Measurements from ENCODE around the gene MYOM3. TPM values are rescaled to one million over a fixed set of nuclear protein-coding genes. Genes with fewer than 3 reads are reported as not detected.

Gene MYOM3
- total RNA-seq, 1 donor from 2014 or later: 0.25 TPM

DNA sequence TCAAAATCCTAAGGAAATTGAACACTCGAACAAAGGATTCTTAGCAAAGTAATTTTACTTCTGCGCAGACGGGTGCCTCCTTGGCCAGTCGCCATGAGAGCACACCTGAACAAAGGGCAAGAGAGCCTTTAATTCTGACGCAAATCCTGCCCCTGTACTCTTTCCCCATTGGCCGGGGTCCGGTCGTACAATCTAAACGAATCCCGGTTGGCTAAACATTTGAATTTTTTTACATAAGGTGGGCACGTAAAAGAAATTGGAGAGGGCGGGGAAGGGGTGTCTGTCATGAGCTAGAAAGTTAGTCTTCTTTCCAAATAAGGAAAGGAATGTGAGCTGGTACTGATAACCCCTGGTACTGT is 39.2 kb upstream of the MYOM3 start:
- TF ChIP-seq, protein P1, sequence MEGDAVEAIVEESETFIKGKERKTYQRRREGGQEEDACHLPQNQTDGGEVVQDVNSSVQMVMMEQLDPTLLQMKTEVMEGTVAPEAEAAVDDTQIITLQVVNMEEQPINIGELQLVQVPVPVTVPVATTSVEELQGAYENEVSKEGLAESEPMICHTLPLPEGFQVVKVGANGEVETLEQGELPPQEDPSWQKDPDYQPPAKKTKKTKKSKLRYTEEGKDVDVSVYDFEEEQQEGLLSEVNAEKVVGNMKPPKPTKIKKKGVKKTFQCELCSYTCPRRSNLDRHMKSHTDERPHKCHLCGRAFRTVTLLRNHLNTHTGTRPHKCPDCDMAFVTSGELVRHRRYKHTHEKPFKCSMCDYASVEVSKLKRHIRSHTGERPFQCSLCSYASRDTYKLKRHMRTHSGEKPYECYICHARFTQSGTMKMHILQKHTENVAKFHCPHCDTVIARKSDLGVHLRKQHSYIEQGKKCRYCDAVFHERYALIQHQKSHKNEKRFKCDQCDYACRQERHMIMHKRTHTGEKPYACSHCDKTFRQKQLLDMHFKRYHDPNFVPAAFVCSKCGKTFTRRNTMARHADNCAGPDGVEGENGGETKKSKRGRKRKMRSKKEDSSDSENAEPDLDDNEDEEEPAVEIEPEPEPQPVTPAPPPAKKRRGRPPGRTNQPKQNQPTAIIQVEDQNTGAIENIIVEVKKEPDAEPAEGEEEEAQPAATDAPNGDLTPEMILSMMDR (IDR thresholded peaks at IDR 0.05): no peak
- no peak for TF ChIP-seq POLR2AphosphoS5 (IDR thresholded peaks at IDR 0.05; ENCODE audit: insufficient read depth in 1 of 2, low read depth in 1 of 2)
- TF ChIP-seq POLR2A (IDR thresholded peaks at IDR 0.05): no peak
- H3K9me3 ChIP-seq: no peaks in the 10 kb centered on the region
- DNase-seq (ENCODE audit: extremely low spot score in 2 of 2): no peak
- peak overlapping the region; percentile 54 for H3K27ac ChIP-seq
- no peaks in the 10 kb centered on the region for H3K27me3 ChIP-seq
- H3K4me3 ChIP-seq: no peak overlapping the region
- H3K4me1 ChIP-seq: peaks cover 15% of the 10 kb centered on the region
- no peaks in the 10 kb centered on the region for H3K36me3 ChIP-seq
- intact Hi-C loops (cut with DNase I): no loop called here

DNA sequence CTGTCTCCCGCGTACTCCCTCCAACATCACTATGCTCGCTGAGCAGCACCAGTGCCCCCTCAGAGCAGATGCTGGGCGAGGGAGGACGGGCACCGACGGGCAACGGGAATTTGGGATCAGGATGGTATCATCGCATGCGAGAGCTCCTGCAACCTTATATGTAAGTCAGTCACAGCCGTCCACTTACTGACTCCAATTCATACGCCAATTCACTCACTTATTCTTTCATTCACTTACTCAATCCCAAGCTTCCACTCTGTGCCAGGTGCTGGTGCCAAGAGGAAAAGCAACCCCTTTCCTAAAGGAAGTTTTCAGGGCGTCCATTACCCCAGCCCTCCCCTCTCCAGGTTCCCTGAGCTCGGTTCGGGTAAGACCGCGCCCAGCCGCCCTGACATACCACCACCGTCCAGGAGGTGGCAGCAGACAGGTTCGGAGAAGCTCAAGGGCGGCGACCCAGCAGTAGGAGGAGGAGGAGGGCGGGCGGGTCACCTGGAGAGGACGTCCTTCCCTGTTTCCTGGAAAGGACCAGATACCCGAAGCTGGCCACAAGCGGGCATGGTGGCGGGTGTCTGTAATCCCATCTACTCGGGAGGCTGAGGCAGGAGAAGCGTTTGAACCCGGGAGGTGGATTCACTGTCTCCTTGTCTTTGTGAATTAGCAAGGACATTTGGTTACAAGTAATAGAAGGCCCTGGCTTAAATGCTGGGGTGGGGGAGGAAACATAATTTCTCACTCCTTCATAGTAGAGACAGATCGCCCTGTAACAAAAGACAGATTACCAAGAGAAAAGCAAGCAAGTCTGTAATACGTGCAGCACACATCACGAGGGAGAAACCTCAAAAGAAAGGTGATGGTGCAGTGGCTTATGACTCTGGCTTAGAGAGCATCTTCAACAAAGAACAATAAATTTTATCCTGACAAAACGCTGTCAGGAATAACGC is 38.6 kb upstream of the MYOM3 start:
- Histone ChIP-seq H3K27ac (peak overlapping the region; percentile 56), H3K27me3 (no peaks in the 10 kb centered on the region), H3K9me3 (no peaks in the 10 kb centered on the region), H3K4me3 (peak overlapping the region; percentile 13 to 24), H3K4me1 (peaks cover 15% of the 10 kb centered on the region), H3K36me3 (no peaks in the 10 kb centered on the region)
- DNase-seq (ENCODE audit: extremely low spot score in 2 of 2): no peak
- intact Hi-C loops (cut with DNase I): no loop called here
- TF ChIP-seq, protein P1 (IDR thresholded peaks at IDR 0.05): peak; percentile 55 to 78 (median 59)
- TF ChIP-seq POLR2AphosphoS5 (IDR thresholded peaks at IDR 0.05; ENCODE audit: insufficient read depth in 1 of 2, low read depth in 1 of 2) (no peak), POLR2A (IDR thresholded peaks at IDR 0.05) (no peak)

DNA sequence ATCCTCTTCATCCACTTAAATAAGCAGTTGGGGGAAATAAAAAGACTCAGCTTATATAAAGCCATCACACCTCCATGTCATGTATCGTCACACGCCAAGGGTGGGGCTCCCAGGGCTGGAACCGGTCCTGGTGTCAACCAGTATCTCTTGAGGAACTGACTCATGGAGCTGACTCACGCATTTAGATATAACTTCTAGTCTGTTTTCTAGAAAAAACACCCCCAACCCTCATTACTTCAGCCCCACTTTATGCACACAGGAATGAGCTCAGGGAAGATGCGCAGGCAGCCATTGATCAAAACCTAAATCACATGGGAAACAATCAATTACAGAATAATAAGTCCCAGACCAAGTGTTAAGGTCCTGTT is 37.9 kb upstream of the MYOM3 start:
- DNase-seq (ENCODE audit: extremely low spot score in 2 of 2): no peak
- Histone ChIP-seq H3K27me3 (no peaks in the 10 kb centered on the region), H3K9me3 (no peaks in the 10 kb centered on the region), H3K4me1 (peaks cover 15% of the 10 kb centered on the region), H3K36me3 (no peaks in the 10 kb centered on the region), H3K4me3 (peak overlapping the region in 1 of 2 donors; percentile 24), H3K27ac (peak overlapping the region; percentile 56)
- TF ChIP-seq POLR2A (IDR thresholded peaks at IDR 0.05) (no peak), POLR2AphosphoS5 (IDR thresholded peaks at IDR 0.05; ENCODE audit: insufficient read depth in 1 of 2, low read depth in 1 of 2) (peak in 1 of 2 donors; percentile 32)
- TF ChIP-seq, protein P1 (IDR thresholded peaks at IDR 0.05): no peak
- intact Hi-C loops (cut with DNase I): no loop called here

DNA sequence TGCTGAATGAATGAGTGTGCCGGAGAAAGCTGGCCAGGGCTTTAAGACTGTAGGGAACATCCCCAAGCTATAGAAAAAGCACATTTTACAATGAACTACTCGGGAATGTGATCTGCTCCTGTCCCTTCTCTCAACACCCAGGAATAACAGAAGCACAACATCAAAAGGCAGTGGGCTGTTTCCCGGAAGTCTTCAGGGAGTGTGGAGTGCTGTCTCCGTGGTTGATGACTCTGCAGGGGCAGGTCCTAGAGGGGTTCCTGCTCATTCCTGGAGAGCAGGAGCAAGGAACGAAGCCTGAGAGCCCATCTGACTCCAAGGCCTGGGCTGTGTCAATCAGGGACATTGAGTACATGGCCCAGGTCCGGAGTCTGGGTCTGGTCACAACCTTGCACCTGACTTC is 35.9 kb upstream of the MYOM3 start:
- no peaks in the 10 kb centered on the region for H3K27me3 ChIP-seq
- intact Hi-C loops (cut with DNase I): no loop called here
- TF ChIP-seq POLR2AphosphoS5 (IDR thresholded peaks at IDR 0.05; ENCODE audit: insufficient read depth in 1 of 2, low read depth in 1 of 2) (no peak), POLR2A (IDR thresholded peaks at IDR 0.05) (no peak)
- TF ChIP-seq, protein P1 (IDR thresholded peaks at IDR 0.05): no peak
- H3K9me3 ChIP-seq: no peaks in the 10 kb centered on the region
- H3K4me1 ChIP-seq: peaks cover 15% of the 10 kb centered on the region
- H3K27ac ChIP-seq: no peak overlapping the region
- DNase-seq (ENCODE audit: extremely low spot score in 2 of 2): no peak
- no peak overlapping the region for H3K4me3 ChIP-seq
- no peaks in the 10 kb centered on the region for H3K36me3 ChIP-seq

DNA sequence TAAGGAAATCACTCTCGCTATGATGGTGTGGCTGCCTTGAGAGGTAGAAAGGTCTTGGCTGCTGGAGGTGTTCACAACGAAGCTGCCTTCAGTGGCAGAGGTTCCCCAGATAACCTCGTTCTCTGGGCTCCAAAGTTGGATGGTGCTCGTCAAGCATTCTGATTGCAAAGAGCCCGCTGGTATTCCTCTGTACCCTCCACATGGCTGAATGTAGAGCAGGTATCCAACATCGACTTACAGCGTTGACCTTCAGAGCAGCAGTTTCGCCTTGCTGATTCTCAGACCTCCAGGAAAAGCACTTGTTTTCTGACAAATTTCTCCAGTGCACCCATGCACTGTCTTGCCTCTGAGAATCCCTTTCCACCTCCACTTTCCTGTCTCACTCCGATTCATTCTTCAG is 35.3 kb upstream of the MYOM3 start:
- no peak for DNase-seq (ENCODE audit: extremely low spot score in 2 of 2)
- Histone ChIP-seq H3K4me1 (peaks cover 15% of the 10 kb centered on the region), H3K27me3 (no peaks in the 10 kb centered on the region), H3K36me3 (no peaks in the 10 kb centered on the region), H3K4me3 (no peak overlapping the region), H3K27ac (no peak overlapping the region), H3K9me3 (no peaks in the 10 kb centered on the region)
- intact Hi-C loops (cut with DNase I): no loop called here
- TF ChIP-seq, protein P1 (IDR thresholded peaks at IDR 0.05): no peak
- TF ChIP-seq POLR2A (IDR thresholded peaks at IDR 0.05) (no peak), POLR2AphosphoS5 (IDR thresholded peaks at IDR 0.05; ENCODE audit: insufficient read depth in 1 of 2, low read depth in 1 of 2) (no peak)

All from vagina (tissue), 2 donors.